Neural cell (in vitro differentiated cells): ENCODE data around the gene BRD2. TPM values are rescaled to one million over a fixed set of nuclear protein-coding genes. Genes with fewer than 3 reads are reported as not detected.

Source experiments
- H2AFZ ChIP-seq: fragments of 200-600, 300-800 bp; sonication (generic), shearing (Covaris generic); 2 replicates; pipeline ENCODE4 v1.6.0; 2014; ENCODE audit warnings: low read depth, mild to moderate bottlenecking, antibody characterized with exemption, low read length, moderate library complexity
- H3F3A ChIP-seq: fragments of 200-600 bp; shearing (Covaris generic); 2 replicates; pipeline ENCODE4 v1.6.1; 2016; ENCODE audit warnings: mild to moderate bottlenecking, moderate library complexity, mixed read lengths, antibody characterized with exemption, low read length; ENCODE audit not compliant: insufficient read depth, poor library complexity, severe bottlenecking
- H3K27ac ChIP-seq: fragments of 200-600, 300-800 bp; sonication (generic), shearing (Covaris generic); 2 replicates; pipeline ENCODE4 v1.5.1; 2014; ENCODE audit warnings: mild to moderate bottlenecking, low read length, moderate library complexity
- H3K27me3 ChIP-seq: fragments of 300-800, 200-600 bp; sonication (generic), shearing (Covaris generic); 2 replicates; pipeline ENCODE4 v1.6.0; 2014; ENCODE audit warnings: mild to moderate bottlenecking, low read depth, low read length, moderate library complexity; ENCODE audit not compliant: insufficient read depth
- H3K36me3 ChIP-seq: fragments of 300-800, 200-600 bp; sonication (generic), shearing (Covaris generic); 2 replicates; pipeline ENCODE4 v1.5.1; 2014; ENCODE audit warnings: mild to moderate bottlenecking, antibody characterized with exemption, low read length, moderate library complexity; ENCODE audit not compliant: insufficient read depth
- H3K4me2 ChIP-seq: fragments of 300-800, 200-600 bp; sonication (generic), shearing (Covaris generic); 2 replicates; pipeline ENCODE4 v1.6.0; 2014; ENCODE audit warnings: mild to moderate bottlenecking, low read length
- H3K4me3 ChIP-seq: fragments of 300-800, 200-600 bp; sonication (generic), shearing (Covaris generic); 2 replicates; pipeline ENCODE4 v1.5.1; 2014; ENCODE audit warnings: mild to moderate bottlenecking, low read length, moderate library complexity
- H3K79me2 ChIP-seq: fragments of 200-600 bp; shearing (Covaris generic); replicated peaks from 2 replicates; pipeline ENCODE4 v1.6.0; 2014; ENCODE audit warnings: mild to moderate bottlenecking, low read length, moderate library complexity; ENCODE audit not compliant: insufficient read depth
- H3K9ac ChIP-seq: fragments of 300-800, 200-600 bp; sonication (generic), shearing (Covaris generic); 2 replicates; pipeline ENCODE4 v1.6.1; 2016; ENCODE audit warnings: mild to moderate bottlenecking, low read length, mixed read lengths
- H3K9me2 ChIP-seq: fragments of 200-600 bp; shearing (Covaris generic); 2 replicates; pipeline ENCODE4 v1.6.1; 2016; ENCODE audit warnings: mild to moderate bottlenecking, low read length, mixed read lengths; ENCODE audit not compliant: insufficient read depth
- H3K9me3 ChIP-seq: fragments of 200-600, 300-800 bp; sonication (generic), shearing (Covaris generic); 2 replicates; pipeline ENCODE4 v1.6.1; 2016; ENCODE audit warnings: mild to moderate bottlenecking, mixed run types, low read length, moderate library complexity, mixed read lengths
- H4K20me1 ChIP-seq: fragments of 200-600 bp; shearing (Covaris generic); 2 replicates; pipeline ENCODE4 v1.6.1; 2016; ENCODE audit warnings: mild to moderate bottlenecking, mixed run types; ENCODE audit not compliant: insufficient read depth
- EP300 ChIP-seq: fragments of 450-650 bp; conservative IDR thresholded peaks from 2 replicates; pipeline ENCODE4 v1.6.1; 2014; ENCODE audit warnings: antibody characterized with exemption, mild to moderate bottlenecking, moderate library complexity; ENCODE audit not compliant: poor library complexity, severe bottlenecking
- EZH2 ChIP-seq: fragments of 200-600, 300-800 bp; shearing (Covaris generic), sonication (generic); IDR thresholded peaks from 2 replicates; pipeline ENCODE4 v1.6.1; 2014; ENCODE audit warnings: antibody characterized with exemption, low read length, borderline replicate concordance, mild to moderate bottlenecking; ENCODE audit not compliant: insufficient read depth, poor library complexity, severe bottlenecking
- MXI1 ChIP-seq: fragments of 450-650 bp; conservative IDR thresholded peaks from 2 replicates; pipeline ENCODE4 v1.6.1; 2014; ENCODE audit warnings: antibody characterized with exemption, mild to moderate bottlenecking; ENCODE audit not compliant: poor library complexity, severe bottlenecking
- POLR2AphosphoS5 ChIP-seq: IDR thresholded peaks from 2 replicates; pipeline ENCODE4 v1.6.1; 2012
- RAD21 ChIP-seq: fragments of 450-650 bp; conservative IDR thresholded peaks from 2 replicates; pipeline ENCODE4 v1.6.1; 2014; ENCODE audit warnings: antibody characterized with exemption, mild to moderate bottlenecking, moderate library complexity
- SMC3 ChIP-seq: fragments of 450-650 bp; conservative IDR thresholded peaks from 2 replicates; pipeline ENCODE4 v1.6.1; 2014; ENCODE audit warnings: antibody characterized with exemption, mild to moderate bottlenecking, moderate library complexity; ENCODE audit not compliant: poor library complexity
- TAF1 ChIP-seq: IDR thresholded peaks from 2 replicates; pipeline ENCODE4 v1.6.1; 2012; ENCODE audit warnings: low read depth
- polyA plus RNA-seq: library from polyadenylated mRNA; depleted of rRNA; stranded (reverse); fragments of >200 nt; gene quantifications from 2 replicates; pipeline ENCODE4 v1.2.3, GENCODE V29; 2014
- TF ChIP-seq, protein P1 (sequence below): fragments of 450-650 bp; IDR thresholded peaks from 2 replicates; pipeline ENCODE4 v1.5.1; 2014; ENCODE audit warnings: antibody characterized with exemption, mild to moderate bottlenecking, moderate library complexity; ENCODE audit not compliant: poor library complexity, severe bottlenecking
- TF ChIP-seq, protein P2 (sequence below): IDR thresholded peaks from 2 replicates; pipeline ENCODE4 v1.6.1; 2012; ENCODE audit warnings: borderline replicate concordance

BRD2 gene
- polyA plus RNA-seq, 1 donor from 2014 or later = 107 TPM

GRCh38 chr6:32922083-32922482 lies 46.3 kb upstream of the BRD2 start:
- Histone ChIP-seq H3K27me3 (no peaks in the 10 kb centered on the region), H3K4me3 (no peak overlapping the region), H4K20me1 (no peaks in the 10 kb centered on the region), H3K27ac (no peak overlapping the region), H3K36me3 (no peaks in the 10 kb centered on the region), H3F3A (no peaks in the 10 kb centered on the region), H3K9ac (no peak overlapping the region), H3K9me2 (no peaks in the 10 kb centered on the region), H3K9me3 (no peaks in the 10 kb centered on the region), H3K4me2 (no peak overlapping the region), H3K79me2 (no peaks in the 10 kb centered on the region), H2AFZ (no peak overlapping the region)
- no peak for TF ChIP-seq POLR2AphosphoS5
- no peak for TF ChIP-seq EP300
- TF ChIP-seq TAF1 = no peak
- TF ChIP-seq, protein P1, sequence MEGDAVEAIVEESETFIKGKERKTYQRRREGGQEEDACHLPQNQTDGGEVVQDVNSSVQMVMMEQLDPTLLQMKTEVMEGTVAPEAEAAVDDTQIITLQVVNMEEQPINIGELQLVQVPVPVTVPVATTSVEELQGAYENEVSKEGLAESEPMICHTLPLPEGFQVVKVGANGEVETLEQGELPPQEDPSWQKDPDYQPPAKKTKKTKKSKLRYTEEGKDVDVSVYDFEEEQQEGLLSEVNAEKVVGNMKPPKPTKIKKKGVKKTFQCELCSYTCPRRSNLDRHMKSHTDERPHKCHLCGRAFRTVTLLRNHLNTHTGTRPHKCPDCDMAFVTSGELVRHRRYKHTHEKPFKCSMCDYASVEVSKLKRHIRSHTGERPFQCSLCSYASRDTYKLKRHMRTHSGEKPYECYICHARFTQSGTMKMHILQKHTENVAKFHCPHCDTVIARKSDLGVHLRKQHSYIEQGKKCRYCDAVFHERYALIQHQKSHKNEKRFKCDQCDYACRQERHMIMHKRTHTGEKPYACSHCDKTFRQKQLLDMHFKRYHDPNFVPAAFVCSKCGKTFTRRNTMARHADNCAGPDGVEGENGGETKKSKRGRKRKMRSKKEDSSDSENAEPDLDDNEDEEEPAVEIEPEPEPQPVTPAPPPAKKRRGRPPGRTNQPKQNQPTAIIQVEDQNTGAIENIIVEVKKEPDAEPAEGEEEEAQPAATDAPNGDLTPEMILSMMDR = no peak
- TF ChIP-seq EZH2 = no peak
- TF ChIP-seq RAD21 = no peak
- no peak for TF ChIP-seq SMC3
- no peak for TF ChIP-seq MXI1
- TF ChIP-seq, protein P2, sequence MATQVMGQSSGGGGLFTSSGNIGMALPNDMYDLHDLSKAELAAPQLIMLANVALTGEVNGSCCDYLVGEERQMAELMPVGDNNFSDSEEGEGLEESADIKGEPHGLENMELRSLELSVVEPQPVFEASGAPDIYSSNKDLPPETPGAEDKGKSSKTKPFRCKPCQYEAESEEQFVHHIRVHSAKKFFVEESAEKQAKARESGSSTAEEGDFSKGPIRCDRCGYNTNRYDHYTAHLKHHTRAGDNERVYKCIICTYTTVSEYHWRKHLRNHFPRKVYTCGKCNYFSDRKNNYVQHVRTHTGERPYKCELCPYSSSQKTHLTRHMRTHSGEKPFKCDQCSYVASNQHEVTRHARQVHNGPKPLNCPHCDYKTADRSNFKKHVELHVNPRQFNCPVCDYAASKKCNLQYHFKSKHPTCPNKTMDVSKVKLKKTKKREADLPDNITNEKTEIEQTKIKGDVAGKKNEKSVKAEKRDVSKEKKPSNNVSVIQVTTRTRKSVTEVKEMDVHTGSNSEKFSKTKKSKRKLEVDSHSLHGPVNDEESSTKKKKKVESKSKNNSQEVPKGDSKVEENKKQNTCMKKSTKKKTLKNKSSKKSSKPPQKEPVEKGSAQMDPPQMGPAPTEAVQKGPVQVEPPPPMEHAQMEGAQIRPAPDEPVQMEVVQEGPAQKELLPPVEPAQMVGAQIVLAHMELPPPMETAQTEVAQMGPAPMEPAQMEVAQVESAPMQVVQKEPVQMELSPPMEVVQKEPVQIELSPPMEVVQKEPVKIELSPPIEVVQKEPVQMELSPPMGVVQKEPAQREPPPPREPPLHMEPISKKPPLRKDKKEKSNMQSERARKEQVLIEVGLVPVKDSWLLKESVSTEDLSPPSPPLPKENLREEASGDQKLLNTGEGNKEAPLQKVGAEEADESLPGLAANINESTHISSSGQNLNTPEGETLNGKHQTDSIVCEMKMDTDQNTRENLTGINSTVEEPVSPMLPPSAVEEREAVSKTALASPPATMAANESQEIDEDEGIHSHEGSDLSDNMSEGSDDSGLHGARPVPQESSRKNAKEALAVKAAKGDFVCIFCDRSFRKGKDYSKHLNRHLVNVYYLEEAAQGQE = no peak

DNA sequence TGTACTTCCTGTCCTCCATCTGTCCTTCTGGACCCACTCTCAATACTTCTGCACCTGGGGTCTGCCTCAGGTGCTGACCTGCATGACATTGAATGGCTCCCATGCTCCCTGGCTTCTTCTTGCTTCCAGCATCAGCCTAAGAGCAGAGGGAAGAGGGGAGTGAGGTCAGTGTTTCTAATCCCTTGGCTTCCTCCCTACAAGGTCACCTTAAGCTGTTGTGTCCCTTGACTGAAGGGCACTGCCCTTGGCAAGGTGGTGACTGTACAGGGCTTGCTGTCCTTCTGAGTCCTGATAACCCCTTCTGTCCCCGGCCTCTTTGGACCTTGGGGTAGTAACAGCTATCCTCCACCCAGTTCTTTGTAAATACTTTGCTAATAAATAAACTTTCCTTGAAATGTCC lies 37.2 kb upstream of the BRD2 start:
- Histone ChIP-seq H3K4me3 (no peak overlapping the region), H3K27me3 (no peaks in the 10 kb centered on the region), H4K20me1 (no peaks in the 10 kb centered on the region), H3K27ac (no peak overlapping the region), H3K4me2 (no peak overlapping the region), H3F3A (no peaks in the 10 kb centered on the region), H3K9me2 (no peaks in the 10 kb centered on the region), H3K9ac (no peak overlapping the region), H3K36me3 (no peaks in the 10 kb centered on the region), H3K79me2 (no peaks in the 10 kb centered on the region), H2AFZ (no peak overlapping the region), H3K9me3 (no peaks in the 10 kb centered on the region)
- TF ChIP-seq EP300 = no peak
- TF ChIP-seq POLR2AphosphoS5 = no peak
- TF ChIP-seq MXI1 = no peak
- no peak for TF ChIP-seq TAF1
- TF ChIP-seq, protein P1 = no peak
- TF ChIP-seq, protein P2 = no peak
- TF ChIP-seq SMC3 = no peak
- TF ChIP-seq EZH2 = no peak
- no peak for TF ChIP-seq RAD21
